H9 (cell line): ENCODE measurements around the gene GPR52. TPM values are rescaled to one million over a fixed set of nuclear protein-coding genes. Genes with fewer than 3 reads are reported as not detected.
A peak's percentile ranks its signal among the peaks of the same experiment; 100 is the strongest.

Source experiments
- DNase-seq: peaks from one replicate; pipeline ENCODE4 v3.0.0-alpha.2; 2017
- H2AFZ ChIP-seq: one replicate; pipeline ENCODE4 v1.6.1; 2013; ENCODE audit warnings: mild to moderate bottlenecking, low read length, control low read depth, moderate library complexity
- H2AK5ac ChIP-seq: 2 replicates; pipeline ENCODE4 v1.6.1; 2013; ENCODE audit warnings: low read length, control low read depth, mixed read lengths; ENCODE audit not compliant: insufficient read length
- H2BK120ac ChIP-seq: one replicate; pipeline ENCODE4 v1.6.1; 2013; ENCODE audit warnings: low read depth, mild to moderate bottlenecking, low read length, control low read depth, inconsistent platforms; ENCODE audit not compliant: poor library complexity, severe bottlenecking
- H2BK12ac ChIP-seq: 2 replicates; pipeline ENCODE4 v1.6.1; 2013; ENCODE audit warnings: low read length, control low read depth, mixed read lengths, low read depth; ENCODE audit not compliant: insufficient read length
- H2BK15ac ChIP-seq: 2 replicates; pipeline ENCODE4 v1.6.1; 2013; ENCODE audit warnings: low read depth, low read length, control low read depth
- H2BK20ac ChIP-seq: one replicate; pipeline ENCODE4 v1.6.1; 2013; ENCODE audit warnings: low read depth, mild to moderate bottlenecking, low read length, control low read depth, inconsistent platforms; ENCODE audit not compliant: poor library complexity, severe bottlenecking
- H2BK5ac ChIP-seq: 2 replicates; pipeline ENCODE4 v1.6.1; 2013; ENCODE audit warnings: low read length, control low read depth, mixed read lengths; ENCODE audit not compliant: insufficient read length
- H3K14ac ChIP-seq: 2 replicates; pipeline ENCODE4 v1.6.1; 2013; ENCODE audit warnings: low read length, control low read depth; ENCODE audit not compliant: insufficient read depth
- H3K18ac ChIP-seq: 2 replicates; pipeline ENCODE4 v1.6.1; 2013; ENCODE audit warnings: low read depth, mild to moderate bottlenecking, mixed read lengths, low read length, control low read depth; ENCODE audit not compliant: insufficient read length
- H3K23ac ChIP-seq: 2 replicates; pipeline ENCODE4 v1.6.1; 2013; ENCODE audit warnings: low read length, control low read depth, mixed read lengths, low read depth; ENCODE audit not compliant: insufficient read length
- H3K23me2 ChIP-seq: 2 replicates; pipeline ENCODE4 v1.6.1; 2013; ENCODE audit warnings: low read depth, mild to moderate bottlenecking, mixed read lengths, low read length, control low read depth; ENCODE audit not compliant: insufficient read length, poor library complexity, severe bottlenecking
- H3K27ac ChIP-seq: 2 replicates; pipeline ENCODE4 v1.5.1; 2013; ENCODE audit warnings: low read length, control low read depth, mixed read lengths, low read depth; ENCODE audit not compliant: insufficient read length
- H3K27me3 ChIP-seq: 2 replicates; pipeline ENCODE4 v1.6.1; 2013; ENCODE audit warnings: low read length, control low read depth, inconsistent platforms; ENCODE audit not compliant: insufficient read depth
- H3K4ac ChIP-seq: 2 replicates; pipeline ENCODE4 v1.6.1; 2013; ENCODE audit warnings: low read depth, mild to moderate bottlenecking, control low read depth, inconsistent platforms, low read length, moderate library complexity
- H3K4me1 ChIP-seq: 2 replicates; pipeline ENCODE4 v1.6.1; 2013; ENCODE audit warnings: low read length, control low read depth, inconsistent platforms; ENCODE audit not compliant: insufficient read depth
- H3K4me2 ChIP-seq: 2 replicates; pipeline ENCODE4 v1.6.1; 2013; ENCODE audit warnings: low read length, control low read depth, mixed read lengths; ENCODE audit not compliant: insufficient read length, insufficient read depth
- H3K56ac ChIP-seq: 2 replicates; pipeline ENCODE4 v1.6.1; 2013; ENCODE audit warnings: low read depth, mild to moderate bottlenecking, mixed read lengths, low read length, control low read depth; ENCODE audit not compliant: insufficient read length
- H3K79me1 ChIP-seq: 2 replicates; pipeline ENCODE4 v1.6.1; 2013; ENCODE audit warnings: low read depth, mild to moderate bottlenecking, moderate library complexity, low read length, control low read depth, inconsistent platforms; ENCODE audit not compliant: insufficient read depth, poor library complexity, severe bottlenecking
- H3K79me2 ChIP-seq: 2 replicates; pipeline ENCODE4 v1.6.1; 2013; ENCODE audit warnings: low read length, control low read depth, inconsistent platforms; ENCODE audit not compliant: insufficient read depth
- H3K9ac ChIP-seq: 2 replicates; pipeline ENCODE4 v1.6.1; 2013; ENCODE audit warnings: low read length, control low read depth, mixed read lengths; ENCODE audit not compliant: insufficient read length; ENCODE audit errors: extremely low read depth
- H3K9me3 ChIP-seq: one replicate; pipeline ENCODE4 v1.6.1; 2013; ENCODE audit warnings: low read depth, low read length, inconsistent platforms; ENCODE audit not compliant: control insufficient read depth
- H3T11ph ChIP-seq: one replicate; pipeline ENCODE4 v1.6.1; 2013; ENCODE audit warnings: mild to moderate bottlenecking, low read length, control low read depth, inconsistent platforms
- H4K20me1 ChIP-seq: one replicate; pipeline ENCODE4 v1.6.1; 2013; ENCODE audit not compliant: control insufficient read depth, insufficient read length, insufficient read depth
- H4K5ac ChIP-seq: 2 replicates; pipeline ENCODE4 v1.6.1; 2013; ENCODE audit warnings: low read depth, mild to moderate bottlenecking, mixed read lengths, low read length, control low read depth; ENCODE audit not compliant: insufficient read length
- H4K8ac ChIP-seq: replicated peaks from 2 replicates; pipeline ENCODE4 v1.6.1; 2013; ENCODE audit warnings: low read length, control low read depth, mixed read lengths, low read depth; ENCODE audit not compliant: insufficient read length
- H4K91ac ChIP-seq: 2 replicates; pipeline ENCODE4 v1.6.1; 2013; ENCODE audit warnings: low read depth, mild to moderate bottlenecking, moderate library complexity, mixed read lengths, low read length, control low read depth; ENCODE audit not compliant: insufficient read length
- H3K27ac Mint-ChIP-seq, 3 experiments: 2 replicates in 2 of 3; 3 replicates in 1 of 3; pipeline ENCODE4 v1.8.0; 2020 to 2021; ENCODE audit warnings: mixed read lengths in 3 of 3, mild to moderate bottlenecking in 1 of 3, moderate library complexity in 1 of 3
- H3K27me3 Mint-ChIP-seq: 2 replicates; pipeline ENCODE4 v1.8.0; 2021; ENCODE audit warnings: low read depth, mild to moderate bottlenecking, moderate library complexity, mixed read lengths
- H3K36me3 Mint-ChIP-seq, 3 experiments: 2 replicates in 2 of 3; 3 replicates in 1 of 3; pipeline ENCODE4 v1.8.0; 2020 to 2021; ENCODE audit warnings: low read depth in 3 of 3, mixed read lengths in 3 of 3; ENCODE audit not compliant: insufficient read depth in 1 of 3
- H3K4me1 Mint-ChIP-seq, 2 experiments: 2 replicates each; pipeline ENCODE4 v1.8.0; 2020; ENCODE audit warnings: mixed read lengths in 2 of 2
- H3K4me3 Mint-ChIP-seq, 2 experiments: 2 replicates in 1 of 2; 3 replicates in 1 of 2; pipeline ENCODE4 v1.8.0; 2020 to 2021; ENCODE audit warnings: mild to moderate bottlenecking in 2 of 2, mixed read lengths in 2 of 2, moderate library complexity in 1 of 2
- H3K9me3 Mint-ChIP-seq, 2 experiments: 2 replicates in 1 of 2; 3 replicates in 1 of 2; pipeline ENCODE4 v1.8.0; 2020; ENCODE audit warnings: mild to moderate bottlenecking in 2 of 2, mixed read lengths in 2 of 2, moderate library complexity in 1 of 2
- WGBS: extraction: QIAGEN DNeasy Blood & Tissue Kit; methylation state at CpG from one replicate; pipeline ENCODE4 v1.1.7; 2013; ENCODE audit warnings: missing lambda C conversion rate, low lambda C conversion rate, mixed read lengths; ENCODE audit not compliant: insufficient read length; ENCODE audit errors: extremely low coverage; 5-methylcytosine and 5-hydroxymethylcytosine counted together
- total RNA-seq: library from RNA; stranded (reverse); gene quantifications from 2 replicates; pipeline ENCODE4 v1.2.1, GENCODE V29; 2021
- TF ChIP-seq, protein P1 (sequence below): fragments of 200-600 bp; sonication (generic); conservative IDR thresholded peaks from 3 replicates; pipeline ENCODE4 v1.8.0; 2021; ENCODE audit warnings: antibody characterized with exemption, mild to moderate bottlenecking

GPR52 gene
- total RNA-seq, 1 experiment from 2014 or later = 0.28 TPM

DNA sequence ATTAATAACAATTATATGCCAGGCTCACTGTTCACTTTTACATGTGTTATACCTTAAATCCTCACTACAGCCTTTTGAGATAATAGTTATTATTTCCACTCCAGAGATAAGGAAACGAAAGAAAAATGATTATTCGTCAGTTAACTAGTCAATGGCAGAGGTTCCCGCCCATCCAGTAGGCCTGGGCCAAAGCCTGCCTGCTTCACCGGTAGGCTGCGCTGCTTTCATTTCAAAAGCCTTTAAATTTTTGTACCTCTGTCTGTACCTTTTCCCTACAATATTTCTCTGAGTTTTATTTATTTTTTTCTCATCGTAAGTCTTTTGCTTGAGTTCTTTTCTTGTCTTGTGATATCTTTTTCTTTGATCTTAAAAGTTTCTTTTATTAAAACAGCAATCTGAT, 3.6 kb downstream of the GPR52 start:
- no peak for DNase-seq
- no peaks in the 10 kb centered on the region for H3K36me3 Mint-ChIP-seq

More for the DNA sequence above, 3.6 kb downstream of the GPR52 start:
- Histone ChIP-seq H3K4me1 (no peaks in the 10 kb centered on the region; the same call in 1 of the 2 replicates), H4K91ac (no peak overlapping the region), H3K27me3 (no peaks in the 10 kb centered on the region), H3K27ac (no peak overlapping the region), H2AK5ac (no peak overlapping the region), H2BK20ac (no peak overlapping the region), H3K14ac (no peak overlapping the region), H3K18ac (no peak overlapping the region), H2BK15ac (no peak overlapping the region), H4K5ac (no peak overlapping the region), H3K9me3 (no peaks in the 10 kb centered on the region), H3K56ac (no peak overlapping the region), H3K79me1 (no peaks in the 10 kb centered on the region), H2BK5ac (no peak overlapping the region), H3T11ph (no peak overlapping the region), H3K4me2 (no peak overlapping the region), H3K79me2 (no peaks in the 10 kb centered on the region), H3K23me2 (no peaks in the 10 kb centered on the region), H2AFZ (no peak overlapping the region), H2BK12ac (no peak overlapping the region), H4K8ac (no peak overlapping the region), H3K23ac (no peak overlapping the region), H4K20me1 (no peaks in the 10 kb centered on the region), H2BK120ac (no peak overlapping the region), H3K9ac (no peak overlapping the region), H3K4ac (no peak overlapping the region)
- WGBS = no CpG with 5 or more reads among the region's 6 CpGs
- Mint-ChIP-seq H3K4me3 (no peak overlapping the region), H3K27me3 (no peaks in the 10 kb centered on the region), H3K27ac (no peak overlapping the region), H3K4me1 (peaks cover 0 to 19% of the 10 kb centered on the region in 2 experiments; a peak in 2 of 4 replicates), H3K9me3 (no peaks in the 10 kb centered on the region)
- TF ChIP-seq, protein P1, sequence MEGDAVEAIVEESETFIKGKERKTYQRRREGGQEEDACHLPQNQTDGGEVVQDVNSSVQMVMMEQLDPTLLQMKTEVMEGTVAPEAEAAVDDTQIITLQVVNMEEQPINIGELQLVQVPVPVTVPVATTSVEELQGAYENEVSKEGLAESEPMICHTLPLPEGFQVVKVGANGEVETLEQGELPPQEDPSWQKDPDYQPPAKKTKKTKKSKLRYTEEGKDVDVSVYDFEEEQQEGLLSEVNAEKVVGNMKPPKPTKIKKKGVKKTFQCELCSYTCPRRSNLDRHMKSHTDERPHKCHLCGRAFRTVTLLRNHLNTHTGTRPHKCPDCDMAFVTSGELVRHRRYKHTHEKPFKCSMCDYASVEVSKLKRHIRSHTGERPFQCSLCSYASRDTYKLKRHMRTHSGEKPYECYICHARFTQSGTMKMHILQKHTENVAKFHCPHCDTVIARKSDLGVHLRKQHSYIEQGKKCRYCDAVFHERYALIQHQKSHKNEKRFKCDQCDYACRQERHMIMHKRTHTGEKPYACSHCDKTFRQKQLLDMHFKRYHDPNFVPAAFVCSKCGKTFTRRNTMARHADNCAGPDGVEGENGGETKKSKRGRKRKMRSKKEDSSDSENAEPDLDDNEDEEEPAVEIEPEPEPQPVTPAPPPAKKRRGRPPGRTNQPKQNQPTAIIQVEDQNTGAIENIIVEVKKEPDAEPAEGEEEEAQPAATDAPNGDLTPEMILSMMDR = peak; percentile 56
